Body of pancreas (tissue), 4 donors: ENCODE results near the gene TRERF1. TPM values are rescaled to one million over a fixed set of nuclear protein-coding genes. Genes with fewer than 3 reads are reported as not detected.

Experiments
- ATAC-seq: fragments of 150-250 bp; one replicate; pipeline ENCODE4 v1.9.1; 2016
- DNase-seq, 4 donors: peaks; one replicate each; pipeline ENCODE4 v3.0.0-alpha.2; 2019
- H3K27ac ChIP-seq, 4 donors: fragments of 200-600 bp; sonication (generic); 1 replicate in 3 of 4; 2 replicates in 1 of 4; pipeline versions ENCODE4 v1.5.1 to v1.6.1; 2016 to 2019; ENCODE audit warnings: mild to moderate bottlenecking in 1 of 4, mixed read lengths in 1 of 4, moderate library complexity in 1 of 4
- H3K27me3 ChIP-seq, 2 donors: fragments of 200-600 bp; sonication (generic); one replicate each; pipeline ENCODE4 v1.6.0; 2016; ENCODE audit warnings: mild to moderate bottlenecking in 1 of 2
- H3K36me3 ChIP-seq, 2 donors: fragments of 200-600 bp; sonication (generic); replicated peaks in 1 of 2; 2 replicates each; pipeline ENCODE4 v1.5.1; 2016; ENCODE audit warnings: low read depth in 2 of 2; ENCODE audit not compliant: insufficient read depth in 1 of 2
- H3K4me1 ChIP-seq: fragments of 200-600 bp; sonication (generic); one replicate; pipeline ENCODE4 v1.6.0; 2016
- H3K4me3 ChIP-seq, 2 donors: fragments of 200-600 bp; sonication (generic); 1 replicate in 1 of 2; 2 replicates in 1 of 2; pipeline ENCODE4 v1.5.1; 2016 to 2019
- H3K9me3 ChIP-seq, 3 donors: fragments of 200-600 bp; sonication (generic); 1 replicate in 2 of 3; 2 replicates in 1 of 3; pipeline ENCODE4 v1.5.1; 2016
- POLR2A ChIP-seq, 3 donors: fragments of 450-650 bp; IDR thresholded peaks; one replicate each; pipeline ENCODE4 v1.6.1; 2016; ENCODE audit warnings: antibody characterized with exemption in 3 of 3, mild to moderate bottlenecking in 2 of 3
- WGBS, 2 donors: methylation state at CpG; one replicate each; pipeline ENCODE4 v1.1.5; 2017; 5-methylcytosine and 5-hydroxymethylcytosine counted together
- intact Hi-C: fragments of 100-400 bp; cut with DNase I; formaldehyde crosslinking; loops from one replicate; pipeline ENCODE4 v1.15.1; 2023
- total RNA-seq, 2 donors: library from RNA; depleted of rRNA; stranded (reverse); fragments of >200 nt; gene quantifications; one replicate each; pipeline ENCODE4 v1.1.0, GENCODE V29; 2016
- TF ChIP-seq, protein P1 (sequence below), 7 experiments: fragments of 450-650 bp in 4 of 7; fragments of 200-600 bp in 3 of 7; sonication (generic) in 3 of 7; IDR thresholded peaks; one replicate each; pipeline ENCODE4 v1.5.1; 2016 to 2019; ENCODE audit warnings: antibody characterized with exemption in 7 of 7

Gene TRERF1
- total RNA-seq, 2 donors from 2014 or later, result 2.3 to 3.4 TPM

DNA sequence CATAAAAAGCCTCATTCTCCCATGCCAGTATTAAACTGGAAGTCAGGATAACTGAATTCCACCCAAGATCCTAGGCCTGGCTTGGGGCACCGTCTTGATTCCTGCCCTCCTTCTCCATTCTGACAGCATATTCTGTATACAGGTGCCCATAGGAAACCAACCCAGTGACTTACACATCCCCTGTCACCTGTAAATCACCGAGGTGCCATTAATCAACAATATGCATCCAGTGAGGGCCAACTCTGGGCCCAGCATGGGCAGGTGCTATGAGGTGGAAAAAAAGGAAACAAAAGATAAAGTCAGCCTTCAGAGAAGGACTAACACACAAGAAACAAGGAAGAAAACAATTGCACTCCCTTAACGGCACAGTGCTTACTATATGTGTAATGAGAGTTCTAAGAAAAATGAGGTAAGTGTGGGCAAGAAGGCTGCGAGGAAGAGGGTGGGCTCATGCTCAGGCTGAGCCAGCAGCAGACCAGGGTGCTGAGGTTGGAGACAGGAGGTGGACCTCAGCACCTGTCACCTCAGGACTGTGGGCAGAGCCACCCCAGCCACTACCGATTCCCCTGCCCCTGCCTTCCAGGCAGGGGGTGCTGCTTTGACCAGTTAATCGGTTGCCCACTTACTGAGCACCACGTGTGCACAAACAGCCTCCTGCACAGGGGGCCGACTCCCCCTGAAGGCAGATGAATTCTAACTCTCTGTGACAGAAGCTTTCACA is 105.9 kb downstream of the TRERF1 start:
- Histone ChIP-seq H3K4me3 (no peak overlapping the region), H3K27me3 (no peaks in the 10 kb centered on the region), H3K4me1 (no peaks in the 10 kb centered on the region), H3K36me3 (no peaks in the 10 kb centered on the region), H3K9me3 (no peaks in the 10 kb centered on the region), H3K27ac (no peak overlapping the region)
- WGBS, 2 donors, result 77 to 78% methylated on average over 4 to 8 of the region's 8 CpGs
- DNase-seq (no peak), ATAC-seq (no peak)
- intact Hi-C loops, result no loop called here
- TF ChIP-seq, protein P1, sequence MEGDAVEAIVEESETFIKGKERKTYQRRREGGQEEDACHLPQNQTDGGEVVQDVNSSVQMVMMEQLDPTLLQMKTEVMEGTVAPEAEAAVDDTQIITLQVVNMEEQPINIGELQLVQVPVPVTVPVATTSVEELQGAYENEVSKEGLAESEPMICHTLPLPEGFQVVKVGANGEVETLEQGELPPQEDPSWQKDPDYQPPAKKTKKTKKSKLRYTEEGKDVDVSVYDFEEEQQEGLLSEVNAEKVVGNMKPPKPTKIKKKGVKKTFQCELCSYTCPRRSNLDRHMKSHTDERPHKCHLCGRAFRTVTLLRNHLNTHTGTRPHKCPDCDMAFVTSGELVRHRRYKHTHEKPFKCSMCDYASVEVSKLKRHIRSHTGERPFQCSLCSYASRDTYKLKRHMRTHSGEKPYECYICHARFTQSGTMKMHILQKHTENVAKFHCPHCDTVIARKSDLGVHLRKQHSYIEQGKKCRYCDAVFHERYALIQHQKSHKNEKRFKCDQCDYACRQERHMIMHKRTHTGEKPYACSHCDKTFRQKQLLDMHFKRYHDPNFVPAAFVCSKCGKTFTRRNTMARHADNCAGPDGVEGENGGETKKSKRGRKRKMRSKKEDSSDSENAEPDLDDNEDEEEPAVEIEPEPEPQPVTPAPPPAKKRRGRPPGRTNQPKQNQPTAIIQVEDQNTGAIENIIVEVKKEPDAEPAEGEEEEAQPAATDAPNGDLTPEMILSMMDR (IDR thresholded peaks at IDR 0.05), result no peak
- TF ChIP-seq POLR2A (IDR thresholded peaks at IDR 0.05), result no peak

DNA sequence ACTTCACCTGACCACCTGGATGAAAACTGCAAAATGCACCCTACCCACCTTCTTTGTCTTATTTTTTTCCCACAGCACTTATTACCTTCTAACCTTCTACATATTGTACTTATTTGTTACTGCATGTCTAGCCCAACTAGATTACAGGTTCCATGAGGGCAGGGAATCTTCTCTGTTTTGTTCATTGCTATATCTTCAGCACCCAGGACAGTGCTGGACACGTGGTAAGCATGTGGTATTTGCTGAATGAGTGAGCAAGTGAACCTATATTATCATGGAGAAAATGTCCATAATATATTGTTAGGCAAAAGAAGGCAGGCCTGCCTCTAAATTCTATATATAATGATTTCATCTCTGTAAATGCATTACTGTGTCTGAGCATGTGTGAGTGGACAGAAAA is 107.0 kb downstream of the TRERF1 start:
- Histone ChIP-seq H3K27me3 (no peaks in the 10 kb centered on the region), H3K9me3 (no peaks in the 10 kb centered on the region), H3K27ac (no peak overlapping the region), H3K36me3 (no peaks in the 10 kb centered on the region), H3K4me1 (no peaks in the 10 kb centered on the region), H3K4me3 (no peak overlapping the region)
- TF ChIP-seq POLR2A (IDR thresholded peaks at IDR 0.05), result no peak
- TF ChIP-seq, protein P1 (IDR thresholded peaks at IDR 0.05), result no peak
- intact Hi-C loops, result no loop called here
- DNase-seq (no peak), ATAC-seq (no peak)
- 70 to 76% methylated on average over 1 of the region's 1 CpG for WGBS, 2 donors

GRCh38 chr6:42341771-42342553 is 109.8 kb downstream of the TRERF1 start:
- H3K4me1 ChIP-seq, result no peaks in the 10 kb centered on the region
- no peak overlapping the region for H3K27ac ChIP-seq
- 96 to 100% methylated on average over 3 of the region's 3 CpGs for WGBS, 2 donors
- no peak overlapping the region for H3K4me3 ChIP-seq
- intact Hi-C loops, result no loop called here
- ATAC-seq, result no peak
- no peaks in the 10 kb centered on the region for H3K36me3 ChIP-seq
- H3K27me3 ChIP-seq, result no peaks in the 10 kb centered on the region
- H3K9me3 ChIP-seq, result no peaks in the 10 kb centered on the region
- no peak for DNase-seq
- no peak for TF ChIP-seq POLR2A (IDR thresholded peaks at IDR 0.05)

DNA sequence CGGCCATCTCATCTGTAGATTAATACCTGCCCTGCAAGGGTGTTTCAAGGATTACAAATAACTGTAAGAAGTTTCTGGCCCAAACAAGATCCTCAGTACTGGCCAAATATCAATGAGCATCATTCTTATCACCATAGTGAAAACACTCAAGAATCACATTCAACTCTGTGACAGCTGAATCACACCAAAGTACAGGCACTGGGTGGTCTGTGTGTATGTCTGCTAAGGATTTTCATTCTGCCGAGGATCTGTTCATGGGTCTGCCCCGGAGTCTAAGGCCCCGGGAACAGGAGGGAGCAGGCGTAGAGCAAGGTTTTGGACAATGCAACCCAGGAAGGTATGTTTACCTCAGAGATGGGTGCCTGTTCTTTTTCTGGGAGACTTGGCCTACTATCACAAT is 110.5 kb downstream of the TRERF1 start:
- ATAC-seq (no peak), DNase-seq (no peak)
- H3K9me3 ChIP-seq, result no peaks in the 10 kb centered on the region
- WGBS, 2 donors, result 97 to 98% methylated on average over 5 of the region's 5 CpGs
- H3K4me1 ChIP-seq, result no peaks in the 10 kb centered on the region
- TF ChIP-seq, protein P1 (IDR thresholded peaks at IDR 0.05), result no peak
- no peak for TF ChIP-seq POLR2A (IDR thresholded peaks at IDR 0.05)
- no peak overlapping the region for H3K4me3 ChIP-seq
- intact Hi-C loops, result no loop called here
- no peaks in the 10 kb centered on the region for H3K27me3 ChIP-seq
- H3K36me3 ChIP-seq, result no peaks in the 10 kb centered on the region
- H3K27ac ChIP-seq, result no peak overlapping the region

- no peak for ATAC-seq
- no peak overlapping the region for H3K27ac ChIP-seq
- no peaks in the 10 kb centered on the region for H3K36me3 ChIP-seq
- DNase-seq, result no peak
- H3K27me3 ChIP-seq, result no peaks in the 10 kb centered on the region
- intact Hi-C loops, result no loop called here
- H3K9me3 ChIP-seq, result no peaks in the 10 kb centered on the region
- no peak overlapping the region for H3K4me3 ChIP-seq
- H3K4me1 ChIP-seq, result no peaks in the 10 kb centered on the region
- TF ChIP-seq, protein P1 (IDR thresholded peaks at IDR 0.05), result no peak
- TF ChIP-seq POLR2A (IDR thresholded peaks at IDR 0.05), result no peak
- WGBS, 2 donors, result 91 to 94% methylated on average over 6 of the region's 6 CpGs
These were observed 111.2 kb downstream of the TRERF1 start for GRCh38 chr6:42340511-42340910.
